ENCODE results near the gene NIPBL.
A peak's percentile ranks its signal among the peaks of the same experiment; 100 is the strongest.
"Not testable (repeated sequence)": the region's sequence is repeated elsewhere in the genome, so short reads cannot be mapped to it uniquely, and the experiment has no call there.

The NIPBL gene

DNA sequence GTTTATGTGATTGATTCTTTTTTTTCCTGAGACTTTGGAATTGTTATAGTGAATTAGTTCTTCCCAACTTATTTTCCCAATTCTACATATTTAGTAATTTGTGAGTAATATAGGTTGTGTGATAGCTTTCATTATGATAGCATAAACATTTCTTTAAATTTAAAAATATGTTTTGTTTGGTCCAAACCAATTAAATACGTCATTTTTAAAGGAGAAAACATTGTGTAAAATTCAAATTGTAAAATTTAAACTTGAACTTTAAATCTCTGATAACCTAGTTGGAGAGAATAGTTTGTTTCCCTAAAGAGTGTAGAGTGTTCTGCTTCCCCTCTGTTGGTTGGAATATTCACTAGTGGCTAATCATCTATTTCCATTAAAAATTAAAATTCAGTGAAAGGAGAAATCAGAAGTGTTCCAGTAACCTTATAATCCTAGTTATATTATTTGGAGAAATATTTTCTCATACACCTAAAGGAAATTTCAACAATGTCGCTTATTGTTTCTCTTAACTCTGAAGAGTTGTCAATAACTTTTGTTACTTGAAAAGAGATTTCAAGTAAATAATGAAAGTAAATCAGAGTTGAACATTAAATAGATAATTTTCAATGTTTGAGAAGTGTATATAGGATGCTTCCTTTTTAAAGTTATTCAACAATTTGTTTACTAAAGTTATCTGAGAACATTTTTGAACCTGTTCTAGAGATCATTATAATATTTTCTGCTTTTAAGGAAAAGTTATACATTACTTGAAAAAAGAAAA lies 2.9 kb downstream of the NIPBL start:
- no peak for DNase-seq

DNA sequence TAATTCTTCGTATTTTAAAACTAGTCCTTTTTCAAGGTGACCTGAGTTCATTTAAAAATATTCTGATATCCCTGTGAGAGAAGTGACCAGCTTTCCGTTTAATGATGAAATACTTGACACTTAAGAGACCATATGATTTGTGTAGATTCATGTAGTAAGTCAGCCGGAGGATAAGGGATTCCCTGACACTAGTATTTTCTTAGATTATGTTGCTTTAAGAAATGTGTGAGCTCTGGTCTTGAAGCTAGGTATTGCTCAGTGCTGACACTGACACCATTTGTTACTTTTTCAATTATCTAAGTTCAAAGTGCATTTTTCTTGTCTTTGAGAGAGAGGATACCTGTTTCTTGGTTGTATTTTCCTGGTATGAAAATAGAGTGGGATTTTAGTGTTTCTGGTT lies 4.2 kb downstream of the NIPBL start:
- DNase-seq, result no peak

DNA sequence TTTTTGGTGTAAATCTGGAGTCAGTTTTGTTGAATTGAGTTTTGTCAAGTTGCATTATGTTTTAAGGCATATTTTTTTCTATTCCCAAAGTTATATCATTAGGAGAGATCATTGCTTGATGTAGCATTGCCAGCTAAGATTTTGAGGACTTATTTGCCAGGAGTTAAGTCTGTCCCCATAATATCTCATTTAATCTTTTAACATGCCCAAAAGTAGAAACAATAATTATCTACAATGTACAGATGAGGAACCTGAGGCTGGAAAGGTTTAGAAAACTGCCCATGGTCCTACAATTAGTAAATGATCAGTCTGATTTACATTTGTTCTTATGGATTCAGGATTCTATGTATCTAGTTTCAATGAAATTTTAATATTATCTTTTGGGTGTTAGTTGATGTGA lies 4.7 kb downstream of the NIPBL start:
- DNase-seq, result no peak

DNA sequence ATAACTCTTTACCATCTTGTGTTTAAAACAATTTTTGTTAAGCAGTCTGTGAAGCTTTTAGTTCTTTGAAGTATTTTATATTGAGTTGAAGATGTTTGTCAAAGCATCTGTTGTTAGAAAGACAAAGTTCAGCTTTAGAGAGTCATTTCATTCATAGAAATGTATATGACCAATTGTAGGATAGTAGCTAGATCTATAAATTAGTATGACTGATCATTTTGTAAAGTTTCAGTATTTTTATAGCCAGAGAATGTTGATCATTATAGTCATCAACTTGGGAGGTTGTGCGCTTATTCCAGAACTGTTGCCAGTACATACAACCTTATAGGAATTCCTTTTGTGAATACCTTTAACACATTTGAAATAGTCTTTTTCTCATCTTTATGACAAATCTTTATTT lies 5.2 kb downstream of the NIPBL start:
- DNase-seq, result no peak

DNA sequence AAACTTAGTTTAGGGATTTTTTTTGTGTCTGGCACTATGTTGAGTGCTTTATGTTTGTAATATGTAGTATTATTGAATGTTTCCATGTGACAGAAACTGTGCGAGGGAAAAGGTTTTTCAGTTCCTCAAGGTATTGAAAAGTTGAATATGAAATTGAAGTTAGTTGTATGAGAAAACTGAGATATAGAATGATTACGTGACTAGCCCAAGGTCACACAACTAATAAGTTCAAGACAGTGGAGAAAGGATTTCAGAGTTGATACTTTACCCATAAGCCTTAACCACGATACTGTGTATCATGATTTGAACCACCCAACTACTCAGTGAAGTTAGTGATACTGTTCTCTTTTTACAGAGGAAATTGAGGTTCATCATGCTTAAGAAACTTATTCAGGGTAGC lies 5.7 kb downstream of the NIPBL start:
- DNase-seq, result peak; percentile 25

DNA sequence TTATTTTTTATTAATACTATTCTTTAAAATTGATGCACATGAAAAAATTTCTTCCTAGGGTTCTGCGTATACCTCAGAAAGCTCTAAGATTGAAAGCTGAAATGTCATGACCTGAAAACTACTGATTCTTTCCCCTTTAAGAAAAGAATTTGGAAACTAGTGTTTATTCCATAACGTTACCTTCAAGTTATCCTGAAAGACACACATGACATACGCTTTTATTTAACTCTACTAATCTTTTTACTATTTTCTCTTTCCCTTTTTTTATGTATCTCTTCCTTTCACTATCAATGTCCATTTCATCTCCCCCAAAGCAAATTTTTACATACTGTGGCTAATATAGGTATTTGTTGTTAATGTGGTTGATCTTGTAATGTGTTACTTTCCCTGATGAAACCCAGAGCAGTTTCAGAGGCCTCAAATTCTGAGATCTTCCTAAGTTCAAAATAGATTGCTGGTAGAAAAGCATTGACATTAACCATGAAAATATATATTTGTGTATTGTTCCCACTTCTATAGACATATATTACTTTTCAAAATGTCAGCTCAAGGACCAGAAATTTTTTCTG lies 7.4 kb downstream of the NIPBL start:
- no peak for DNase-seq

DNA sequence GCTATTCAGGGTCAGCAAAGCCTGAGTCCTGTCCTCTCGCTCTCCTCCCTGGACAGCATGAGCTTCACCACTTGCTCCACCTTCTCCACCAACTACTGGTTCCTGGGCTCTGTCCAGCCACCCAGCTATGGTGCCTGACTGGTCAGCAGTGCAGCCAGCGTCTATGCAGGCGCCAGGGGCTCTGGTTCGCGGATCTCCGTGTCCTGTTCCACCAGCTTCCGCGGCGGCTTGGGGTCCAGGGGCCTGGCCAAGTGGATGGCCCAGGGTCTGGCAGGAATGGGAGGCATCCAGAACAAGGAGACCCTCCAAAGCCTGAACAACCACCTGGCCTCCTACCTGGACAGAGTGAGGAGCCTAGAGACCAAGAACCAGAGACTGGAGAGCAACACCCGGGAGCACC lies 8.6 kb downstream of the NIPBL start:
- no peak for DNase-seq

DNA sequence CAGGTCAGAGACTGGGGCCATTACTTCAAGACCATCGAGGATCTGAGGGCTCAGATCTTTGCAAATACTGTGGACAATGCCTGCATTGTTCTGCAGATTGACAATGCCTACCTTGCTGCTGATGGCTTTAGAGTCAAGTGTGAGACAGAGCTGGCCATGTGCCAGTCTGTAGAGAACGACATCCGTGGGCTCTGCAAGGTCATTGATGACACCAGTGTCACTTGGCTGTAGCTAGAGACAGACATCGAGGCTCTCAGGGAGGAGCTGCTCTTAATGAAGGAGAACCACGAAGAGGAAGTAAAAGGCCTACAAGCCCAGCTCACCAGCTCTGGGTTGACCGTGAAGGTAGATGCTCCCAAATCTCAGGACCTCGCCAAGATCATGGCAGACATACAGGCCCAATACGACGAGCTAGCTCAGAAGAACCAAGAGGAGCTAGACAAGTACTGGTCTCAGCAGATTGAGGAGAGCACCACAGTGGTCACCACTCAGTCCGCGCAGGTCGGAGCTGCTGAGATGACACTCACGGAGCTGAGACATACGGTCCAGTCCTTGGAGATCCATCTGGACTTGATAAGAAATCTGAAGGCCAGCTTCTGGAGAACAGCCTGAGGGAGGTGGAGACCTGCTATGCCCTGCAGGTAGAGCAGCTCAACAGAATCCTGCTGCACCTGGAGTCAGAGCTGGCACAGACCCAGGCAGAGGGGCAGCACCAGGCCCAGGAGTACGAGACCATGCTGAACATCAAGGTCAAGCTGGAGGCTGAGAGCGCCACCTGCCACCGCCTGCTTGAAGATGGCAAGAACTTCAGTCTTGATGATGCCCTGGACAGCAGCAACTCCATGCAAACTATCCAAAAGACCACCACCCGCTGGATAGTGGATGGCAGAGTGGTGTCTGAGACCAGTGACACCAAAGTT lies 9.3 kb downstream of the NIPBL start:
- DNase-seq, result no peak

DNA sequence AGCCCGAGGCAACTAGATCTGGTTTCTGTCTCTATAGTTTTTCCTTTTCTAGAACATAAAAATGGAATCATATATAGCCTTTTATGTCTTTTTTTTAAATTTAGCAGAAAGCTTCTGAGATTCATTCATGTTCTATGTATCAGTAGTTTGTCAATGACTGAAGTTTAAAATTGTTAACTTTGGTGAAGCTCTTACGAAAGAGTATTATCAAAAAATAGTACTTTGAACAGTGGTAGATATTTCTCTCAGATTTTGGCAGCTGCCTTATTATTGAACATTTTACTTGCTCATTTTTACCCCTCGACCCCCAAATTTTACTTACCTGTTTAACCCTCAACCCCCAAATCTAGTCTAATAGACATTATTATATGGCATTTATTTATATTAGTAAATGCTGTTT lies 10.2 kb downstream of the NIPBL start:
- DNase-seq, result no peak

DNA sequence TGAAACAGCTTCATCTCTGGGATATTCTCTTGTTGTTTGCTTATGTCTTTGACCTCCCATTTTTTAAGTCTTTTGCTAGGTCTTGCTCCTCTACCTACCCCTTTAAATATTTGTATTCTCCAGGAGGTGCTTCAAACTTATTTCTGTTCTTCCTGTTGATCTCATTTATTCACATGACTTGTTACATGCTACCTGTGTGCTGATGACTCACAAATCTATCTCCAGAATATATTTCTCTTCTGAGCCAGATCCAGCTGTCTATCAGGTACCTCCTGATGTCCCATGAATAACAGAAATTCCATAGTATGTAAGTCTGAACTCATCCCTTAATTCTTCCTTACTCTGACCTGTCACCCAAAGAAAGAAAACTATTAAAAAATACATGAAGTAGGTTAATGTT lies 11.0 kb downstream of the NIPBL start:
- no peak for DNase-seq

DNA sequence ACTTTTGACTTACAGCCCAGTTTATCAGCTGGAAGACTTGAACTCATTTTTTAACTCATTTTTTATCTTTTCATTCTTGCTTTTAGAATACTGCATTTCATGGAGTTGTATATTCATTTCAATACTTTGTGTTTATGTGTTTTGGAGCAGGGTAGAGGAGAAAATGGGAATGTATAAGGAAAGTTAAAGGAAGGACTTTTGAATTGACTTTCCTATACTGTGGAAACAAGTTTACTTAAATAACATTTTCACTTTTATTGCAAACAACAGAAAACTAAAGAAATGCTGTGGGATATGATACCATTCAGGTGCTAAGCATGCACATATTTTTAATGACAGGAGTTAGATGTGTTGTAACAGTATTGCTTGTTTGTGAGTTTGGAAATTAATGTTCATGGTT lies 11.7 kb downstream of the NIPBL start:
- no peak for DNase-seq

DNA sequence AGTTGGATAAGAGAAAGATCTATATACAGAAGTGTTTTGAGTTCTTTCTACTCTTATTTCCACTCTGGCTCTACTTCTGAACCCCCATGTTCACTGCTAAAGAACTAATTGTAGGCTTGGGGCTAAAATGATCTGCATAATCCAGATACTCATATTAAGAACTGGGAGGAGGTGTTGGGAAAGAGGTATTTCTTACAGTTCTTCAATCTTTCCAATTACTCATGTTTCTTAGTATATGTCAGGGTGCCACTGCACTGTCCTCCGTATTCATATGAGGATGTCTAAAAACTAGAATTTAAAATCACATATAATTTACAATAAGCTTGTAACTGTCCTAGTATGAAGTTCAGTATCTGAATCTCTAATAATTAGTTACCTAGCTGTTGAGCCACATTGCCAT lies 12.7 kb downstream of the NIPBL start:
- DNase-seq, result peak; percentile 56

DNA sequence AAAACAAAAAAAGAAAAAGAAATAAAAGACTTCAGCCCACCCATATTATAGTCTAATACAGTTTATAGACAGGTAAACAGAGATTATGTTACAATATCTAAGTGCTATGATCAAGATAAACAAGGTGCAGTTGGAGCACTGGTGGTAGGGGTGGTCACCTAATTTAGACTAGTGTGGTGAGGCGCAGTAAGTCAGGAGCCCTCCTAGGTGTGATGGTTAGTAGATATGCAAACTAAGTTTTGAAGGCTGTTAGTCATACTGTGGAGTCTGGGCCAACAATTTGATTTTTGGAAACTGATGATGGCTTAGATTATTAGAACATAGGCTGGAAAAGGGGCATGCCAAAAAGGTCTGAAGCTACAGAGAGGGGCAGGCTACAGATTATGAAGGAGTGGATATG lies 14.7 kb downstream of the NIPBL start:
- no peak for DNase-seq

DNA sequence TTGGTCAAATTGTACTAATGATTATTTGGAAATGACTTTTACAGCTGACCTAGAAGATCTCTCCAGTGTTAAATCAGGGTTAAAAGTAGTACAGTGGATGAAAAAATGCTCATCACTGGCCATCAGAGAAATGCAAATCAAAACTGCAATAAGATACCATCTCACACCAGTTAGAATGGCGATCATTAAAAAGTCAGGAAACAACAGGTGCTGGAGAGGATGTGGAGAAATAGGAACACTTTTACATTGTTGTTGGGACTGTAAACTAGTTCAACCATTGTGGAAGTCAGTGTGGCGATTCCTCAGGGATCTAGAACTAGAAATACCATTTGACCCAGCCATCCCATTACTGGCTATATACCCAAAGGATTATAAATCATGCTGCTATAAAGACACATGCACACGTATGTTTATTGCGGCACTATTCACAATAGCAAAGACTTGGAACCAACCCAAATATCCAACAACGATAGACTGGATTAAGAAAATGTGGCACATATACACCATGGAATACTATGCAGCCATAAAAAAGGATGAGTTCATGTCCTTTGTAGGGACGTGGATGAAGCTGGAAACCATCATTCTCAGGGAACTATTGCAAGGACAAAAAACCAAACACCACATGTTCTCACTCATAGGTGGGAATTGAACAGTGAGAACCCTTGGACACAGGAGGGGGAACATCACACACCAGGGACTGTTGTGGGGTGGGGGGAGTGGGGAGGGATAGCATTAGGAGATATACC lies 15.7 kb downstream of the NIPBL start:
- not testable (repeated sequence) for DNase-seq

DNA sequence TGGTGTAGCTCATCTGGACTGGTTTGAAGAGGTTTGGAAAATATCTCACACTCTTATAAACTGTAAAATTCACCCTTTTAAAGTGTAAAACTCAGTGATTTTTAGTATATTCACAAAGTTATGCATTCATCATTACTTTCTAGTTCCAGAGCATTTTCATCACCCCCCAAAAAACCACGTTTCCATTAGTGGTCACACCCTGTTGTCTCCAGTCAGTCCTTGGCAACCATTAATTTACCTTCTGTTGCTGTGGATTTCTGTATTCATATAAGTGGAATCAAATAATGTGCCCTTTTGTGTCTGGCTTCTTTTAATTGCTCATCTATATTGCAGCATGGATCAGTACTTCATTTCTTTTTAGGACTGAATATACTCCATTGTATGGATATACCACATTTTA lies 18.4 kb downstream of the NIPBL start:
- no peak for DNase-seq

DNA sequence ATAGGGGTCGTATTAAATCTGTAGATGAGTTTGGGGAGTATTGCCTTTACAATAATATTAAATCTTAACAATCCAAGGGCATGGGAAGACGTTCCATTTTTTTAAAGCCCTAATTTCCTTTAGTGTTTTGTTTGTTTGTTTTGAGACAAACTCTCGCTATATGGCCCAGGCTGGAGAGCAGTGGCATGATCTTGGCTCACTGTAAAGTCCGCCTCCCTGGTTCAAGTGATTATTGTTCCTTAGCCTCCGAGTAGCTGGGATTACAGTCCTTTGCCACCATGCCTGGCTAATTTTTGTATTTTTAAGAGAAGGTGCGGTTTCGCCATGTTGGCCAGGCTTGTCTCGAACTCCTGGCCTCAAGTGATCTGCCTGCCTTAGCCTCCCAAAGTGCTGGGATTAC lies 19.9 kb downstream of the NIPBL start:
- DNase-seq, result no peak

DNA sequence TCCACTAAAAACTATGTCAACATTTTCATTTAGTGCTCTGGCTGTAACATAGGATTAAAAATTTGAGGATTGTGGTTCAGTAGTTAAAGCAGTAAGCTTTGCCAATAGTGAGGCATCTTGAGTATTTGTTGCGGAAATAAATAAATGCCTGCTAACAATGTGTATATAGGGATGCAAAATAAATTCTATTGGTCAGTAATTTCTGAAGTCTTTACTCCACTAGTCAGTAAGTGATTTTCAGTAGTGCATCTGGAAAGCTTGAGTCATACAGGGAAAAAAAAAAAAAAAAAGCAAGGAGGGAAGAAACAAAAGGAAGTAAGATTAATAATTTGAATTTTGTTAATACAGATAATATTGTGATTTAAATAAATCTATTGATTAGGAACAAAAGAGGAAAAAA lies 21.0 kb downstream of the NIPBL start:
- no peak for DNase-seq

DNA sequence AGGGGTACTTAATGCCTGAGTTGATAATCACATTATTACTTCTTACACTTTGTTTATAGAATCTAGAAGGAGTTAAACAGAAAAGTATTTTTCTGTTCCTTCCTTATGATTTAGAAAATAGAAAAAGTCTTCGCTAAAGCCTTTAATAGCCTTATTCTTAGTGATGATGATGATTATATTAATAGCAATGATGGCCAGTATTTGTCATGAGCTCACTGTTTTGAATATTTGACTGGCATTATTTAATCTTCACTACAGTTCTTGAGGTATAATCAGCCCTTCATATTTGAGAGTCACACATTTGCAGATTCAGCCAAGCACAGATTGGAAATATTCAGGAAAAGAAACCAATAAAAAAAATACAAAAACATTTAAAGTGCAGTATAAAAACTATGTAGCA lies 23.3 kb downstream of the NIPBL start:
- DNase-seq, result no peak

DNA sequence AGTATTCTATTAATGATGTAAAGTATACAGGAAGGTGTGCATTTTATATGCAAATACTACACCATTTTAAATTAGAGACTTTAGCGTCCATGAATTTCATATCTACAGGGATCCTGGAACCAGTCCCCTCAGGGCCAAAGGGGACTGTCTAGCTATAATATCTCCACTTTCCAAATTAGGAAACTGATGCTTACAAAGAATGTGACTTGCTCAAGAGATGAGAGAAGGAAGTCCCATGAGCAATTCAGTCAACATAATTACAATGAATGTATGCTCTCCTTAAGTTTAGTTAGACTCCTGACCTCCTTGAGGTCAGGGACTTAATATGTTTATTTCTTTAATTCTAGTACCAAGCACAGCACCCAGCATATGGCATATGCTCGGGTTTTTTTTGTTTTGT lies 23.7 kb downstream of the NIPBL start:
- no peak for DNase-seq

DNA sequence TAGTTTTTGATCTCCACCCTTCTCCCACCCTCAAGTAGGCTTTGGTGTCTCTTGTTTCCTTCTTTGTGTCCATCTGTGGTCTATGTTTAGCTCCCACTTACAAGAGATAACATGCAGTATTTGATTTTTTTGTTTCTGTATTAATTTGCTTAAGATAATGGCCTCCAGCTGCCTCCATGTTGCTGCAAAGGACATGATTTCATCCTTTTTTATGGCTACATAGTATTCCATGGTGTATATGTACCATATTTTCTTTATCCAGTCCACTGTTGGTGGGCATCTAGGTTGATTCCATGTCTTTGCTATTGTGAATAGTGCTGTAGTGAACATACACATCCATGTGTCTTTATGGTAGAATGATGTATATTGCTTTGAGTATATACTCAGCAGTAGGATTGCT lies 24.5 kb downstream of the NIPBL start:
- not testable (repeated sequence) for DNase-seq

DNA sequence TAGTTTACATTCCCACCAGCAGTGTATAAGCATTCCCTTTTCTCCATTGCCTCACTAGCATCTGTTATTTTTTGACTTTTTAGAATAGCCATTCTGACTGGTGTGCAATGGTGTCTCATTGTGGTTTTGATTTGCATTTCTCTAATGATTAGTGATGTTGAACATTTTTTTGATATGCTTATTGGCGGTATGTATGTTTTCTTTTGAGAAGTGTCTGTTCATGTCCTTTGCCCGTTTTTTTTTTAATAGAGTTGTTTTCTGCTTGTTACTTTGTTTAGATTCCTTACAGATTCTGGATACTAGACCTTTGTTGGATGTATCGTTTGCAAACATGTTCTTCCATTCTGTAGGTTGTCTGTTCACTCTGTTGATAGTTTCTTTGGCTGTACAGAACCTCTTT lies 25.3 kb downstream of the NIPBL start:
- DNase-seq, result no peak

DNA sequence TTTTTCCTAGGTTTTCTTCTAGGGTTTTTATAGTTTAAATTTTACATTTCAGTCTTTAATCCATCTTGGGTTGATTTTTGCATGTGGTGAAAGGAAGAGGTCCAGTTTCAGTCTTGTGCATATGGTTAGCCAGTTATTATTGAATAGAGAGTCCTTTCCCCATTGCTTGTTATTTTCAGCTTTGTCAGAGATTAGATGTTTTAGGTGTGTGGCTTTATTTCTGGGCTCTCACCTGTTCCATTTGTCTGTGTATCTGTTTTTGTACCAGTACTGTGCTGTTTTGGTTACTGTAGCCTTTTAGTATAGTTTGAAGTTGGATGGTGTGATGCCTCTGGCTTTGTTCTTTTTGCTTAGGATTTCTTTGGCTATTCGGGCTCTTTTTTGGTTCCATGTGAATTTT lies 25.8 kb downstream of the NIPBL start:
- no peak for DNase-seq

DNA sequence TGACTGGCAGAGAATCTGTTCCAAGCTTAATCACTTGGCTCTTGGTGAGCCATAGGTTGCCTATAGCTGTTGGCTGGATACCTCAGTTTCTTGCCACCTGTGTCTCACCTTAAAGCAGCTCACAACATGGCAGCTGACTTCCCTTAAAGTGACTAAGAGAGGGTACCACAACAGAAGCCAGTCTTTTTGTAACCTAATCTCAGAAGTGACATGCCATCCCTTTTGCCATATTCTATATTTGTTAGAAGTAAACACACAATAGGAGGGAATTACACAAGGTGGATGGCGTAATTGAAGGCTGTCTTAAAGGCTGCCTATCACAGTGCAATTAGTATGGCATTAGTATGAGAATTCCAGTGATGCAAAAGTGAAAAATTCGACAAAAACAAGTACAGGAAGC lies 28.1 kb downstream of the NIPBL start:
- no peak for DNase-seq
